Adrenal gland (tissue), 5 donors: ENCODE measurements around the gene DDX51.

ENCODE experiments used
- POLR2A ChIP-seq, 2 donors: fragments of 450-650 bp; IDR thresholded peaks; one replicate each; pipeline ENCODE4 v1.6.1; 2017; ENCODE audit warnings: antibody characterized with exemption in 2 of 2, mild to moderate bottlenecking in 2 of 2, moderate library complexity in 1 of 2
- TF ChIP-seq, protein P1 (sequence below), 6 experiments: fragments of 450-650 bp in 4 of 6; fragments of 200-600 bp in 2 of 6; sonication (generic) in 1 of 6; IDR thresholded peaks; 1 replicate in 5 of 6; 2 replicates in 1 of 6; pipeline versions ENCODE4 v1.5.1 to v1.8.0; 2016 to 2021; ENCODE audit warnings: antibody characterized with exemption in 6 of 6, mild to moderate bottlenecking in 2 of 6, moderate library complexity in 1 of 6
- donor health status: DM: no; HTN: no; CAD: no.

DNA sequence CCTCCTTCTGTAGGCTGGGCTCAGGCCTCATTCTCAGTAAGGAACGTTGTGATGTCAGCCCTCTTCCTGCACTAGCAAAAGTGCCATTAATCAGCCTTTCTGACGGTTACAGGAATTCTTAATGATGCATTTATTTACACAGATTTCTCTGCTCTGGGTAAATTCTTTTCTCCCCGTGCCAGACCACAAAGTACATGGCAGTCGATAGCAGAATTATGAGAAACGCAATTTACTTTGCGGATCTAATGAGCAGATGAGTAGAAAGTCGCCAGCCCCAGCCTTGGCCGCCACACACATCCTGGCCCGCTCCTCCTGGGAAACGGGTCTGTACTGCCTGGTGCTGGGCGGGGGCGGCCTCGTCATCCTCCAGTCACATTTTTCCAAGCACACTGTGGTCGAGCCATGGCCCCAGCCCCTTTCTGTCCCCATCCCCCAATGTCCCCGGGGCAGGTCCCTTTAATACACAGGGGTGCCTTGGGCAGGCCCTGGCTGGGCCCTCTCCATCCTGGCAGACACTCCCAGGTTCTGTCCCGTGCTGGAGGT is 26.0 kb upstream of the DDX51 start:
- TF ChIP-seq, protein P1, sequence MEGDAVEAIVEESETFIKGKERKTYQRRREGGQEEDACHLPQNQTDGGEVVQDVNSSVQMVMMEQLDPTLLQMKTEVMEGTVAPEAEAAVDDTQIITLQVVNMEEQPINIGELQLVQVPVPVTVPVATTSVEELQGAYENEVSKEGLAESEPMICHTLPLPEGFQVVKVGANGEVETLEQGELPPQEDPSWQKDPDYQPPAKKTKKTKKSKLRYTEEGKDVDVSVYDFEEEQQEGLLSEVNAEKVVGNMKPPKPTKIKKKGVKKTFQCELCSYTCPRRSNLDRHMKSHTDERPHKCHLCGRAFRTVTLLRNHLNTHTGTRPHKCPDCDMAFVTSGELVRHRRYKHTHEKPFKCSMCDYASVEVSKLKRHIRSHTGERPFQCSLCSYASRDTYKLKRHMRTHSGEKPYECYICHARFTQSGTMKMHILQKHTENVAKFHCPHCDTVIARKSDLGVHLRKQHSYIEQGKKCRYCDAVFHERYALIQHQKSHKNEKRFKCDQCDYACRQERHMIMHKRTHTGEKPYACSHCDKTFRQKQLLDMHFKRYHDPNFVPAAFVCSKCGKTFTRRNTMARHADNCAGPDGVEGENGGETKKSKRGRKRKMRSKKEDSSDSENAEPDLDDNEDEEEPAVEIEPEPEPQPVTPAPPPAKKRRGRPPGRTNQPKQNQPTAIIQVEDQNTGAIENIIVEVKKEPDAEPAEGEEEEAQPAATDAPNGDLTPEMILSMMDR (IDR thresholded peaks at IDR 0.05), result no peak
- TF ChIP-seq POLR2A (IDR thresholded peaks at IDR 0.05), result no peak
